Activated CD4-positive, alpha-beta T cell treated with anti-CD3 and anti-CD28 coated beads for 4 hours (primary cell): ENCODE measurements around the gene NDUFC2.
"Not testable (repeated sequence)": the region's sequence is repeated elsewhere in the genome, so short reads cannot be mapped to it uniquely, and the experiment has no call there.

Experiments used
- DNase-seq, 2 donors: peaks; one replicate each; pipeline ENCODE4 v3.0.0-alpha.2; 2020

Gene NDUFC2

DNA sequence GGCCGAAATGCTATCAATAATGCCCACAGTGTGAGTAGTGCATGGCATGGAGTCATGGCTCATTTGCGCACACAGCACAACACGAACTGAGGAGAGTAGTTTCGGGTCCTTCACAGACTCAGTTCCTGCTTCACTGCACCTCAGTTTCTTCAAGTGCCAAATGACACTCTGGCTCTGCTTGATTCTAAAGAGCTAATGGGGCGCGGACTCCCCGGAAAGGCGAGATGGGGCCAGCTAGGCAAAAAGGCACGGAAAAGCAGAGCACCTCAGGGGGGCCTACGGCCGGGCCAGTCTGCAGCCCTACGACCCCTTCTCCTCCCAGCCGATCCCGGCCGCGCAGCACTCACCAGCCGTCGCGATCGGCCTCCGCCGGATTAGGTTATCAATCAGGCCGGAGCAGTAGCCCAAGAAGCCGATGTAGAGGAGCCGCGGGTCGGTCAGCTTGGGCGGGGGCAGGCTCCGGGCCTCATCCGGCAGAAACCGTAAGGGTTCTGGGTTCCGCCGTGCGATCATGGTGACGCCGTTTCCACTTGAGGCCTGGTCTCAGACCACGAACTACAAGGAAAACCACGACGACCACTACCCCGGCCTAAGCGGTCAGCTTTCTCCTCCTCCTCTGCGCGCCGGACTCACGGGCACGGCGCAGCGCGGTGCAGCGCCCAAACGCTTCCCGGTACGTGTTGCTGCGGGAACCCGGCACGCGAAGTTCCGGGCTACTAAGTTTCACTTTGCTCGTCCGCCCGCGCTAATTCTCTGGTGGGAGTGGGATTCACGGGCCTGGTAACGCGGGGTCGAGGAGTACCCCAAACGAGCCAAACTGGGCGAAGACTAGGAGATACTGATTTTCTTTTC, at the start of gene NDUFC2:
NDUFC2 (minus strand) TSS at position 631 of the 852 bp plus-strand sequence; CDS start at position 513, 118 bp downstream.
- DNase-seq: peak; percentile 63 to 64

DNA sequence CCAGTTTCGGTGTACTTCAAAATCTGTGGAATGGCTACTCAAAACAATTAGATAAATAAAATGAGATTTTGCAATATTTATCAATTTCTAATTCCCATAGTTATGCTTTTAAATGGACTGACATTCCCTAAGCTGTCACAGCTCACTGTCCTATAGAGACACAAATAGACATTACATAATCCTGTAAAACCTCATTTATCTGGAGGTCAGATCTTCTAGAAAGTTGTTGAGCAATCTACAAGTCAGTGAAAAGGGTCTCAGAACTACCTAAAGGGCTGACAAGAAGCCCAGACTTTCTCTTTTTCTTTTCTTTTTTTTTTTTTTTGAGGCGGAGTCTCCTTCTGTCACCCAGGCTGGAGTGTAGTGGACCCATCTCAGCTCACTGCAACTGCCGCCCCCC, 47.7 kb upstream of the NDUFC2 start:
- DNase-seq: no peak

DNA sequence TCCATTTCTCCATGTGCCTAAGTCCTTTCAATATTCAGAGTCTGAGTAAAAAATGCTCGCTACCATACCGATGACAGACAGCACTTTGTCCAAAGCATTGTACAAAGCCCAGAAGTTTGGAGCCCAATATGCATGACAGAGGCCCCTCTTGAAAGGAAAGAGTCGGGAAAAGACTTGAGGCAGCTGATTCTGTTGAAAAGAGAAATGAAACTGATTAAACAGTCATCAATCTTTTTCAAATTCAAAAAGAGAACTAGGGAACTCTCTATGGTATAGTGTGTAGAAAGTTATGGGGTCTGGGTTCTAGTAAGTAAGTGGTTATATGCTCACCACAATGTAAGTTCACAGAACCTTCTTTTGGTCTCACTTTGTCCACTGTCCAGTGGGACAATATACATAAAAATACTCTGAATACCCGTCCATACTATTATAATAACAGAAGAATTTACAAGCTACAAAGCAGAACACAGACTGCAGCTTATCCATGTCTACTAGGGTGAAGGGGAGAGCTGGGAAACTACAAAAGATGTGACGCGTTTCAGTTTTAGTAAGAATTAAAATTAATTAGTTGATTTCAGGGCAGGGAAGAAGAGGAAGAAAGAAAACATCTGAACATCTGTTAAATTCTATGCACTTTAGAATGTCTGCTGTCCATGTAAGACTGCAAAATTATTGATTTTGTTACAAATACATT, 33.1 kb upstream of the NDUFC2 start:
- DNase-seq: no peak

DNA sequence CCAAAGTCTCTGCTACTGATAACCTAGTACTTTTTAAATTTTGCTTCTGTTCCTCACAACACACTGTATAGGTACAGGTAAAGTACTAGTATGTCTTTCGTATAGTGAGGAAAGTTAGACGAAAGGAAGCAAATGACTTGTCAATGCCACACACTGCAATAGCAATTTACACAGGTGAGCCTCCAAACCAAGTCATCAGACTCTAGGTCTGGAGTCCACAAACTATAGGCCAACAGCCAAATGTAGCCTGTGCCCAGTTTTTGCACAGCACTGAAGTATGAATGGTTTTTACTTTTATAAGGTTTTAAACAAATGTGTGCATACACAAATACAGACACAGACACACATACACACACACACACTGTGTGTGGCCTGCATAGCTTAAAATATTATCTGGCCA, 31.6 kb upstream of the NDUFC2 start:
- DNase-seq: no peak

DNA sequence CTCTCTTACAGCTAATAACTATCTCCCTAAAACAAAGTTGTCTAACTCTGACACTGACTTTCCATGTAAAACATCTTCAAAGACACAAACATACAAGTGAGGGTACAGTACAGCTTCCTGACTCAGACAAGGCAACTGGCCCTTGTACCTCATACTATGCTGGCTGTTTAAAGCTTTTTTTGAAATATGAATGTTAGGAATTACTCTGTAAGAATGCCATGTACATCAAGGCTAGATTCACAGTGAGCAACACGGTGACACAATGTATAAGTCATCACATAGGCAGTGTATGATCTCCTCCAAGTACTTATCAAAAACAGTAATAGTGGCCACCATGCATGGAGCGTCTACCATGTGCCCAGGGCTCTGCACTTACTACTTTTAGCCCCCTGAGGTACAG, 31.2 kb upstream of the NDUFC2 start:
- no peak for DNase-seq

DNA sequence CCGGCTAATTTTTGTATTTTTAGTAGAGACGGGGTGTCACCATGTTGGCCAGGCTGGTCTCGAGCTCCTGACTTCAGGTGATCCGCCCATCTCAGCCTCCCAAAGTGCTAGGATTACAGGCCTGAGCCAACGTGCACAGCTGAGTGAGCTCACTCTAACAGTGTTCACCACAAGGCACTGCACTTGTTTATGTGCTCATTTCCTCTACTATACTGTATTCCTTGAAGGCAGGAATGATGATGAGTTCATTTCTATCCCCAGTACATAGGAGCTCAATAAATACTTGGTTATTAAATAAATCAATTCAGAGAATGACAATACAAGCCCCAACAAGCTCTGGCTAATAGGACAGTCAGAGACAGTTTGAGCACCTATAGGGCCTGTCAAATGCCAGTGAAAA, 30.7 kb upstream of the NDUFC2 start:
- no peak for DNase-seq

DNA sequence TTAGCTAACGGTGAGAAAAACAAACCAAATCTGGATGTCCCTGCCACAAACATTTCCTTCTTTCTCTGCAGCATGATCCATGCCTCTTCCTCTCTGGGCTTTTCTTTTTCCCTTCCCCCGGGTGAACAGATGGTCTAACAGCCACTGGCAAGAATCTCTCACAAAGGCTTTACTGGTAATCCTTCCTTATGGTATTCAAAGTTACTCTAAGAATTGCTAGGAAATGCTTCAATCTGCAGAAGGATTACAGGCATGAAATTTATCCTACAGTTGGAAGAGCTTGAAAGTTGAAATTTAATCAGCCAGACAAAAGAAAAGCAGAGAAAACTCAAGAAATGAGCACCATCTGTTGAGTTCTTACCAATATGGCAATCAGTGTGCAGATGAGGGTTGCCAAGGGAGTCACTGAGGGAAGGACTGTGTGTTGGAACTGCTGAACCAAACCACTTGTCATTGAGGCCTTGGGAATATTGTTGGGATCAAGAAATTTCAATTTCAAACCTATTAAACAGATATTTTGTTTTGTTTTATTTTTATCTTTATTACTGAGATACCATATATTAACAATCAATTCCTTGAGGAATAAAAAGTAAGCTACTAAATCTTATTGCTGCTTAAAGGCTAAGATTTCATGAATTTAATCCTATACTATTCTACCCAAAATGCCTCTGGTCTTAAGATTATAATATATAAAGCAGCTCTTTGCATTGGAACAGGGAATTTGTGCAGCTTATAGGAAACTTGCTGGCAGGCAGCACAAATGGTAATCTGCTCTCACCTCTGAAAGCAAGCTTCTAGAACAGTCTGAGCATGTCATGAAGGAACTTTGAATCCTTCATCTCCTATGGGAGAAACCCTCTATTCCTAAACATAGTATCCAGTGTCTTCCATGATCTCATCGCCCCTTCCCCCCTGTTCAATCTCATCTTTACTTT, 29.7 kb upstream of the NDUFC2 start:
- no peak for DNase-seq

DNA sequence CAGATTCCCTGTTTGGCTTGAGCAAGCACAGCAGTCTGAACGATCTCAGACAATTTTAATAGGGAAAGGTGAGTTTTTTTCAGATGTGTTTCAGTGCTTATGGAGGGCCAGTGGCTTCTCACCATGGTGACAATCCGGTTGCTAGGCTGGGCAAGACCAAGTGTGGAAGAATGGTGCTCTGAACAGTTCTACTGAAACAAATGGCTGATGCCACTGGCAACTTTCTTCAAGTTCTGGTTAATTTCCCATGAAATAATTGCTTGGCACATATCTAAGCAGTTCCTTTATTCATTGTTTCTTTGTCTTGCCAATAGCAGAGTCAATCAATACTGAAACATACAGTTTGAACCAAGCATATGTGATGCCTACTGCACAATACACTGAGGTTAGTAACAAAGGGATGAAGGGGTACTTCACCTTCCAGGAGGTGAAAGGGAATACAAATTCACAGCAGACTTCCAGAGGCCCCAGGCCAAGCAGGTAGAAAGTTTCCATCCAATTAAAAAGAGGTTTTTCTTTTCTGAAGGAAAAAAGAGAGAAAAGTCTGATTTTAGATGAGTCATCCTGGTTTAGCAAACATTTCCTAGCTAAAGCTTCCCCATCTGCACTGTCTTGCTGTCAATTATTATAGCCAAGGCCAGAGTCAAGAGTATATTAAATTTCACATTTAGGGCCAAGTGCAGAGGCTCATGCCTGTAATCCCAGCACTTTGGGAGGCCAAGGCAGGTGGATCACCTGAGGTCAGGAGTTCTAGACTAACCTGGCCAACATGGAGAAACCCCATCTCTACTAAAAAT, 21.2 kb upstream of the NDUFC2 start:
- DNase-seq: no peak

DNA sequence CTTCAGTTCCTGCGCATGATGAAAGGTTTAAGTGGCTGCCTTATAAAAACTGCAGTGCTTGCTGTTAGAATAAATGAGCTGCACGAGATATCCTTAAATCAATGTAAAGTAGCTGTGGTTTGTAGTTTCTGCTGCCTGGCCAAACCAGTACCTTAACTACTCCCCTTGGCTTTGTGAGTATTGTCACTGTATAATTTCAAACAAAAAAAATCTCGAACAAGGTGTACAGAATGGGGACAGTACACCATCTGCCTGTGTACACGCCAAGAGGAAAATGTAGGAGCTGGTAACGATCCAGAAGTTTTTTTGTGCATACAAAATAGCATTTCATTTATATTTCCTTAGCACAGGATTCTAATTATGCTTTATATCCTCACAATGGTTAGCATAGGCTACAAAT, 20.6 kb upstream of the NDUFC2 start:
- no peak for DNase-seq

DNA sequence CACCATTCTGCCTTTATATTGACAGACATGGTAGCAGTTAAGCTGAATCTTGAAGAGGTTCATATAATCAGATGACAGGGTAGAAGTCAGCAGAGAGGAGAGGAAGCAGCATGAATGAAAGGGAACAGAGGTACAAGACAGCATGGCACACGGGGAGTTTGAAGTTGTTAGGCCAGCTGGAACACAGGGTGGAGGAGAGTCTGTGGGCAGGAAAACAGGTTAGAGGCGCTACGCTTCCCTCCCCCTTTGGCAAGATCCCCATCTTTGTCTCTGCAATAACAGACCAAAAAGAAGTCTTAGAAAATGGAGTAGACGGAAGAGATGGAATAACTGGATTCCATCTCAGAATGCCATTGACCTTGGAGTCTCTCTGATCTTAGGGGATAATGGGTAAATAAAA, 20.0 kb upstream of the NDUFC2 start:
- DNase-seq: no peak

DNA sequence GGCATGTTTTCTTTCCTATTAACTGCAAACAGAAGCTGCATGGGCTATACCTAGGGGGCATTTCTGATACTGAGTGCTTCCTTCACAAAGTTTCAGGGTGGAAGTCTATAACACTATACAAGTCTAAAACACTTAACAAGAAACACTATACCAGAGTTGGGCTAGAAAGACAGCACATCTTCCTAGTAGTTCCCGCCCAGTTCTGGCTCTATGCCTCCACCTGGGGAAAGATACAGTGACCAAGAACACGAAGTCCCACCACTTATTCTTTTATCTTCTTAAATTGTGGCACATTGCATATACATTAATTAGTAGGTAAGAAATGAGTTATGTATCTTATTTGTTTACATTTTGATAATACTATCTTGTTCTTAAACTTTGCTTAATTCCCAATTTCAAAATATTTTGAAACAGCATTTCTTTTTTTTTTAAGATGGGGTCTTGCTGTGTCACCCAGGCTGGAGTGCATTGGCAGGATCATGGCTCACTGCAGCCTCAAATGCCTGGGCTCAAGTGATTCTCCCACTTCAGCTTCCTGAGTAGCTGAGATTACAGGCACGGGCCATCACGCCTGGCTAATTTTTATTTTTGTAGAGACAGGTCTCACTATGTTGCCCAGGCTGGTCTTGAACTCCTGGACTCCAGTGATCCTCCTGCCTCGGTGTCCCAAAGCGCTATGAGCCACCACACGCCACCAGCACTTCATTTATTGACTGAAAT, 18.2 kb upstream of the NDUFC2 start:
- no peak for DNase-seq

DNA sequence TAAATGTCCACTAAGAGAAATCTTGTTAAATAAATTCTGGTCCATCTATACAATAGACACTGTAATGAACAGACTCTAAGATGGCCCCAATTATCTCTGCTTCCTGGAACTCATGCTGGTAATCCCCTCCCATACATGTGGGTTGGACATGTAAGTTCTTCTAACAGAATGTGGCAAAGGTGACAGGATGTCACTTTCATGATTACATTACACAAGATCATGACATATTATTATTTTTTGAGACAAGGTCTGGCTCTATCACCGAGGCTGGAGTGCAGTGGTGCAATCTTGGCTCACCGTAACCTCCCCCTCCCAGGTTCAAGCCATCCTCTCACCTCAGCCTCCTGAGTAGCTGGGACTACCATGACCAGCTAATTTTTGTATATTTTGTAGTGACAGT, 14.6 kb upstream of the NDUFC2 start:
- no peak for DNase-seq

DNA sequence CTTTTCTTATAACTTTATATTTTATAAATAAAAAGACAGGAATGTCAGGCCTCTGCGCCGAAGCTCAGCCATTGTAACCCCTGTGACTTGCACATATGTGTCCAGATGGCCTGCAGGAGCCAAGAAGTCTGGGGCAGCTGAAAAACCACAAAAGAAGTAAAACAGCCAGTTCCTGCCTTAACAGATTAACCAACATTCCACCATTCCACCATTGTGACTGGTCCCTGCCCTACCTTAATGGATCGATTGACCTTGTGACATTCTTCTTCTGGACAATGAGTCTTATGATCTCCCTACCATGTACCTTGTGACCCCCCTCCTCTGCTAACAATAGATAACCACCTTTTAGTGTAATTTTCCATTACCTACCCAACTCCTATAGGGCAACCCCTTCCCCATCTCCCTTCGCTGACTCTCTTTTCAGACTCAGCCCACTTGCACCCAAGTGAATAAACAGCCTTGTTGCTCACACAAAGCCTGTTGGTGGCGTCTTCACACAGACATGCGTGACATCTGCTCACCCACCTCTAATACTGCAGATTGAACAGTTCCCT, 6.9 kb upstream of the NDUFC2 start:
- DNase-seq: not testable (repeated sequence)

DNA sequence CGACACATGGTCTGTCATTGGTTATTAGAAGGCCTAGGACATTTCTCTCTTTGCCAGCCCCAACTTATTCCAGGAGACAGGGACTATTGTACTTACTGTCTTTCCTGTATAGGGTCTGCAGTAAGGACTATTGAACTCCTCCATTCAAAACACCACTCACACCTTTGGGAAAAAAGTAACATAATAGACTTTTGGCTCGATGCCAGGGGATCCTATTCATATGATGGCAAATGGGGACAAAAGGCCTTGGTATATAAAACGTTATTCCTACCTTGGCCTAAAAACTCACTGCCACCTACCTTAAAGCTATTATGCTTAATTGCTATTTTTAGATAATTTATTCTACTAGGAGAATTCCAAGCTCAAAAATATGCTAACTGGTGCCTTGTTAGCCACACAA, 6.3 kb upstream of the NDUFC2 start:
- DNase-seq: no peak

DNA sequence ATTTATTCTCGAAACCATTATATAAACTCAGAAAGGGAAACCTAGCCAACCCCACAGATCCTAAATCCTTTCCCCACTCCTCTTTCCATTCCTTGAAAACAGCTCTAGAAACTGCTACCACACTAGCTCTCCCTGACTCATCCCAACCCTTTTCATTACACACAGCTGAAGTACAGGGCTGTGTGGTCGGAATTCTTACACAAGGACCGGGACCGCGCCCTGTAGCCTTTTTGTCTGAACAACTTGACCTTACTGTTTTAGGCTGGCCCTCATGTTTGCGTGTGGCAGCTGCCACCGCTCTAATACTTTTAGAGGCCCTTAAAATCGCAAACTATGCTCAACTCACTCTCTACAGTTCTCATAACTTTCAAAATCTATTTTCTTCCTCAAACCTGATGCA, 4.8 kb upstream of the NDUFC2 start:
- DNase-seq: not testable (repeated sequence)

DNA sequence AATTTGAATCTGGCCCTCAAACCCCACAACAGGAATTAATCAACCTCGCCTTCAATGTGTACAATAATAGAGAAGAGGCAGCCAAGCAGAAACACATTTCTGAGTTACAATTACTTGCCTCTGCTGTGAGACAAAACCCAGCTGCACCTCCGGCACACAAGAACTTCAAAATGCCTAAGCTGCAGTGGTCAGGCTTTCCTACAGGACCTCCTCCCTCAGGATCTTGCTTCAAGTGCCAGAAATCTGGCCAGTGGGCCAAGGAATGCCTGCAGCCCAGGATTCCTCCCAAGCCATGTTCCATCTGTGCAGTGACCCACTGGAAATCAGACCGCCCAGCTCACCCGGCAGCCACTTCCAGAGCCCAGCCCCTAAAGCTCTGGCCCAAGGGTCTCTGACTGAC, 3.4 kb upstream of the NDUFC2 start:
- DNase-seq: no peak

DNA sequence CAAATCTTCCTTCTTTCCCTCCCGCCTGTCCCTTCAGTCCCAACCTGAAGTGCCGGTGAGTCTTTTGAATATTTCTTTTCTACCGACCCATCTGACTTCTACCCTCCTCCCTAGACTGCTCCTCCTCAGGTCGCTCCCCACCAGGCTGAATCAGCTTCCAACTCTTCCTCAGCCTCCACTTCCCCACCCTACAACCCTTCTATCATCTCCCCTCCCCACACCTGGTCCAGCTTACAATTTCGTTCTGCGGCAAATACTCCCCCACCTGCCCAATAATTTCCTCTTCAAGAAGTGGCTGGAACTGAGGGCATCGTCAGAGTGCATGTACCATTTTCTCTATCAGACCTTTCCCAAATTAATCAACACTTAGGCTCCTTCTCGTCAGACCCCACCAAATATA, 2.5 kb upstream of the NDUFC2 start:
- DNase-seq: no peak

DNA sequence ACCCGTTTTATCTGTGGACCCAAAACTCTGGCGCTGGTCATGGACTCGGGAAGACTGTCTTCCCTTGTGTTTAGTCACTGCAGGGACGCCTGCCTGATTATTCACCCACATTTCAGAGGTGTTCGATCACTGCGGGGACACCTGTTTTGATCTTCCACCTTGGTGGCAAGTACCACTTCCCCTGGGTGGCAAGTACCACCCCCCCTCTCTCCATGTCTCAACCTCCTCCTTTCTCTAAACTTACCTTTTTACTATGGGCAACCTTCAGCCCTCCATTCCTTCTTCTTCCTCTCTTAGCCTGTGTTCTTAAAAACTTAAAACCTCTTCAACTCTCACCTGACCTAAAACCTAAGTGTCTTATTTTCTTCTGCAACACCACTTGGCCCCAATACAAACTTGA, 1.9 kb upstream of the NDUFC2 start:
- no peak for DNase-seq

DNA sequence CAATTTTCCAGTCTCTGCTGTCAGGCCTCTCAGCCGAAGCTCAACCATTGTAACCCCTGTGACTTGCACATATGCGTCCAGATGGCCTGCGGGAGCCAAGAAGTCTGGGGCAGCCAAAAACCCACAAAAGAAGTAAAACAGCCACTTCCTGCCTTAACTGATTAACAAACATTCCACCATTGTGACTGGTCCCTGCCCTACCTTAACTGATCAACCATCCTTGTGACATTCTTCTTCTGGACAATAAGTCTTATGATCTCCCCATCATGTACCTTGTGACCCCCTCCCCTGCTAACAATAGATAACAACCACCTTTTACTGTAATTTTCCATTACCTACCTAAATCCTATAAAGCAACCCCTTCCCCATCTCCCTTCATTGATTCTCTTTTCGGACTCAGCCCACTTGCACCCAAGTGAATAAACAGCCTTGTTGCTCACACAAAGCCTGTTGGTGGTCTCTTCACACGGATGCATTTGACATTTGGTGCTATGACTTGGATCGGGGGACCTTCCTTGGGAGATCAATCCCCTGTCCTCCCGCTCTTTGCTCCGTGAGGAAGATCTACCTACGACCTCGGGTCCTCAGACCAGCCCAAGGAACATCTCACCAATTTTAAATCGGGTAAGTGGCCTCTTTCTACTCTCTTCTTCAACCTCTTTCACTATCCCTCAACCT, 1.3 kb upstream of the NDUFC2 start:
- DNase-seq: no peak

DNA sequence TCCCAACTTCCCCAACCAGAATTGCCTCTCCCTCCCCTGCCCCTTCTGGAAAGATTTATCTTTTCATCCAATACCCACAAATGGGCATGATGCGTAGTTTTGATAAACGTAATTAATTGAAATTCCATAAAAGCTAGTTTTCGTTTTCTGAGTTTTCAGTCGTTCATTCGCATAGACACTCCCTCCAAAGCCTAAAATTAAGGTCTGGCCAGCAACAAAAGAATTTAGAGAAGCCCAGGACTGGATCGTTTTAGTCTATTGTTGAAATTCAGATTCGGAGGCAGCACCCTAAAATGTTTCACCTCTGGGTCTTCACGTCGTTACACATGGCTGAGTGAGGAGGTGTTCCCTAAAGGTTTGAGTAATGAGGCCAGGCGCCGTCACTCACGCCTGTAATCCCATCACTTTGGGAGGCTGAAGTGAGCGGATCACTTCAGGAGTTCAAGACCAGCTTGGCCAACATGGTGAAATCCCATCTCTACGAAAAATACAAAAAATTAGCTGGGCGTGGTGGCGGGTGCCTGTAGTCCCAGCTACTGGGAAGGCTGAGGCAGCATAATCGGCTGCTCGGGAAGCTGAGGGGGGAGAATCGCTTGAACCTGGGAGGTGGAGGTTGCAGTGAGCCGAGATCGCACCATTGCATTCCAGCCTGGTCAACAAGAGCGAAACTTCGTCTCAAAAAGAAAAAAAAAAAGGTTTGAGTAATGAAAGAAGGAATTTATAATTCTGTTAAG, 589 bp upstream of the NDUFC2 start:
- DNase-seq: no peak
